ENCODE data around the gene GRPR.

Gene GRPR

DNA sequence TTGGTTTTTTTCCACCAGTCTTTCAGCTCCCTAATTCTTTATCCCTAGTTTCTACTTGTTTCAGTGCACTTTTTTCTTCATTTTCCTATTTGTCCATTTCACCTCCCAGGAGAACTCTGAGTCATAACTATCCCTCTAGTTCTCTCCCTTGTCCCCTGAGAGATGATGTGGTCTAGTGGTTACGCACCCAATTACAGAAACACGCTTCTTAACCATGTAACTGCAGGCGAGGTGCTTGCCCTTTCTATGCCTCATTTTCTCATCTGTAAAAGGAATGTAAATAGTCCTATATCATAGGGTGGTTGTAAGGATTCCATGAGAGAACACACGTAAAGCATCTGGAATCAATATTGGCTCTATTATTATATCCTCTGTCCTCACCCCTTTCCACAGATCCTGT, 8.8 kb upstream of the GRPR start:
- TF ChIP-seq, protein P1, sequence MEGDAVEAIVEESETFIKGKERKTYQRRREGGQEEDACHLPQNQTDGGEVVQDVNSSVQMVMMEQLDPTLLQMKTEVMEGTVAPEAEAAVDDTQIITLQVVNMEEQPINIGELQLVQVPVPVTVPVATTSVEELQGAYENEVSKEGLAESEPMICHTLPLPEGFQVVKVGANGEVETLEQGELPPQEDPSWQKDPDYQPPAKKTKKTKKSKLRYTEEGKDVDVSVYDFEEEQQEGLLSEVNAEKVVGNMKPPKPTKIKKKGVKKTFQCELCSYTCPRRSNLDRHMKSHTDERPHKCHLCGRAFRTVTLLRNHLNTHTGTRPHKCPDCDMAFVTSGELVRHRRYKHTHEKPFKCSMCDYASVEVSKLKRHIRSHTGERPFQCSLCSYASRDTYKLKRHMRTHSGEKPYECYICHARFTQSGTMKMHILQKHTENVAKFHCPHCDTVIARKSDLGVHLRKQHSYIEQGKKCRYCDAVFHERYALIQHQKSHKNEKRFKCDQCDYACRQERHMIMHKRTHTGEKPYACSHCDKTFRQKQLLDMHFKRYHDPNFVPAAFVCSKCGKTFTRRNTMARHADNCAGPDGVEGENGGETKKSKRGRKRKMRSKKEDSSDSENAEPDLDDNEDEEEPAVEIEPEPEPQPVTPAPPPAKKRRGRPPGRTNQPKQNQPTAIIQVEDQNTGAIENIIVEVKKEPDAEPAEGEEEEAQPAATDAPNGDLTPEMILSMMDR (IDR thresholded peaks at IDR 0.05; ENCODE audit: insufficient read depth, missing control alignments), result no peak
- FAIRE-seq (no peak), DNase-seq (ENCODE audit: insufficient read length, low spot score) (no peak)

DNA sequence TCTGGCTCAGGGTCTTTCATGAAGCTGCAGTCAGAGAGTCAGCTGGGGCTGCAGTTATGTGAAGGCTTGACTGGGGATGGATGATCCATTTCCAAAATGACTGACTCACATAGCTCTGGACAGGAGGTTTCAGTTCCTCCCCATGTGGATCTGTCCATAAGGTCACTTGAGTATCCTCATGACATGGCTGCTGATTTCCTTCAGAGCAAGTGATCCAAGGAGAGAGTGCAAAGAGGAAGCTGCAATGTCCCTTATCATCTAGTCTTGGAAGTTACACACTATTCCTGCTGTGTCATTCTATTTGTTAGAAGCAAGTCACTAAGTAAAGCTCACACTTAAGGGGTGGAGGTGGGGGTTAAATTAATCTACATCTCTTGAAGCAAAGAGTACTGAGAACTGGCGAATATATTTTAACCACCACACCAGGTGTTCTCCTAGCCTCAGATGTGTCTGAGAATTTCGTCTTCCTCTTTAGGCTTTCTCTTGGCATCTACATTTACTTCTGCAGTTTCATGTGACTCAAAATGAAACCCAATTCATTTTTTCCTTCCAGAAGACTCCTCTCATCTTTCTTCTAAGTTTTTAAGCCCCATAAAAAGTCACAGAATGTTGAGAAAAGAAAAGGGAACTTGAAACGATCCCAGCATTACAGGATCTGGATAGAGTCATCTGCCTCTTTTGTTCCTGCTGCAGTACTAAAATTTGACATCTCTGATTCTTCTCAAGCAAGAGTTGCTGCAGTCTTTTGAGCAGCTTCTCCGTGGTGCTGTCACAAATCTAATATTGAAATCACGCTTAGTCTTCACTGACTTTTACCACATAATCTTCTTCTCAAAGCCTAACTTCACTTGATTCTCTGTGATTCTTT, 3.8 kb upstream of the GRPR start:
- TF ChIP-seq, protein P1 (IDR thresholded peaks at IDR 0.05; ENCODE audit: insufficient read depth, missing control alignments), result no peak
- DNase-seq (ENCODE audit: insufficient read length, low spot score), result no peak
- FAIRE-seq, result no peak

DNA sequence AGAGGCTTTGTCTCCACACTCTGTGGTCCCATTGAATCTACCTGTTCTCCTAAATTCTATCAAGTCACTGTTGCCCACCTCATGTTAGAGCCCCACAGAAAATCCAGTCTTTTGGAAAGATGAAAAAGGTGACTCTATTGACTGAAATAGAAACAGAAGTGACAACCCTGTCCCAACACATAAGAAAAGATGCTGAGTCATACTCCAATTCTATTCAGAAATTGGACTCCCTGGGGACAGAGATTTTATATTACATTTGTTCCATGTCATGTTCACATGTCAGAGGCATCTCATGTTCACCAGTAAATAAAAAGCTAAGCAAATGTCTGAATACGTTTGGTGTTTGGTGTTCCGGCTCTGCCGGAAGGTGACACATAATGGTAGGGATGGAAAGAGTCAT, 2.9 kb upstream of the GRPR start:
- DNase-seq (ENCODE audit: insufficient read length, low spot score), result no peak
- TF ChIP-seq, protein P1 (IDR thresholded peaks at IDR 0.05; ENCODE audit: insufficient read depth, missing control alignments), result no peak
- no peak for FAIRE-seq

DNA sequence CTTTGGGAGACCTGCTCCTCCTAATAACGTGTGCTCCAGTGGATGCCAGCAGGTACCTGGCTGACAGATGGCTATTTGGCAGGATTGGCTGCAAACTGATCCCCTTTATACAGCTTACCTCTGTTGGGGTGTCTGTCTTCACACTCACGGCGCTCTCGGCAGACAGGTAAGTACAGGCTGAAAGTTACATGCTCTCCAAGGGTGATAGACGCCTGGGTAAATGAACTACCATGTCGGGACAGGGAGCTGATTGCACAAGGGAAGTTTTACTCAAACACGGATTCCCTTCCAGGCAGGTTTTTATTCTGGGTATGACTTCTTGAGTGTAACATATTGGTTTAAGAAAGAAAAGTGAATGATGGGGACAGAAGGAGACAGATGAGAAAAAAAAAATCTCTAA, 836 bp downstream of the GRPR start:
- TF ChIP-seq, protein P1 (IDR thresholded peaks at IDR 0.05; ENCODE audit: insufficient read depth, missing control alignments), result no peak
- DNase-seq (ENCODE audit: insufficient read length, low spot score) (no peak), FAIRE-seq (no peak)

DNA sequence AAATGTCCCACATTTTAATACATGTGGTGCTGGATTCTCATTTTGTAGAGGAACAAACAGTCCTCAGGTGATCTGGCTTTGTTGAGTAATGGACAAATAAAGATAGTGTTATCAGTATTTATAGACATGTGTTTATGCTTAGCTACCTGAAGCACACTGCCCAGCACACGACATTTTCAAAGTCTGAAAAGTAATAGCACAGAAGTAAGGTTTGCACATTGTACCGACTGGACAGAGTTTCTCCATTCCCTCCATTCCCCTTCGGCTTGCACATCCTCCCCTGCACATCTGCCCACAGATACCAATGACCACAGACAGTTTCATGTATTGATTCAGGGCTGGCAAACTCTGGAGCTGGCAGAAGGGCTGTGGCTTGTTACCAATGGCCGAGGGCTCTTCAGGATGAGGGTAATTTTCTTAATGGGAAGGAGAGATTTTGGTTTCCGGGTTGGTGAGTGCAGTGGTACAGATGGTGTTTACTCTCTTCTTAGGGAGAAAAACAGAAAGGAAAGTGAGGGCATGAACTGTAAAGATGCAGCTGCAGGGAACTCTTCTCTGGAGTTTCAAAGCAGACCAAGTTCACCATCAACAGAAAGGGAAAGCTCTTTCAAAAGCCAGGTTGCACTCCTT, 2.3 kb downstream of the GRPR start:
- FAIRE-seq (no peak), DNase-seq (ENCODE audit: insufficient read length, low spot score) (no peak)
- TF ChIP-seq, protein P1 (IDR thresholded peaks at IDR 0.05; ENCODE audit: insufficient read depth, missing control alignments), result no peak

DNA sequence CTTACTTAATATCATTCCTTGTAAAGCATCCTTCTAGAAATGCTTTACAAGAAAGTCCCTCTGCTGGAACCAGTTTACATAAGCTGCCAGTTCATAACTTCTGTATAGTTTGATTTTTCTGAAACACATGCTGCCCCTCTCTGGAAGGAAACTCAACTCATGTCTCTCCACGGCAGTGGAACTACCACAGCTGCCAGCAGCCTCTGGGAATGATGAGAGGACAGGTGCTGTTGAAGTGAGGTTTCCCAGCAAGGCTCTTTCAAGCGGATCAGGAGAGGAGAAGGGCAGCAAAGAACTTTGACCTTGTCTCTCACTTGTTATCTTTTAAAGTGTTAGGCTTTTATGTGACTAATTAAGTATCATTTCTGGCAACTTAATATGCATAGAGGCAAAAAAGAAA, 7.3 kb downstream of the GRPR start:
- DNase-seq (ENCODE audit: insufficient read length, low spot score), result no peak
- TF ChIP-seq, protein P1 (IDR thresholded peaks at IDR 0.05; ENCODE audit: insufficient read depth, missing control alignments), result no peak
- no peak for FAIRE-seq

DNA sequence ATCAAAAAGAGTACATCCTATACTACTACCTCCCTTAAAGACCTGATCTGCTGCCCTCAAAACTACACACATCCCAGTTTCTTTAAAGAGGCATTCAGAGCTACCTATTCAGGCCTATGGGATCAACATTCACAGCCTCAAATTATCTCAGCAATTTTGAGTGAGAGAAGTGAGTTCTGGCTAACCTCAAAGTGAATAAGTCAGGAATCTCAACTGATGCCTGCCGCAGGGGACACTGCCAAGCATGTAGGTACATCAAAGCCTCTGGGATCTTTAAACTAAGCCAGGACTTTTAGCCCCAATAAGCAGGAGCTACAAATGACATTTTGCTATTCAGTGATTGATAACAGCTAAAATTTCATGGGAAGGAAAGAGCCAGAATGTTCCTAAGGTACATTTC, 11.6 kb downstream of the GRPR start:
- DNase-seq (ENCODE audit: insufficient read length, low spot score), result no peak
- TF ChIP-seq, protein P1 (IDR thresholded peaks at IDR 0.05; ENCODE audit: insufficient read depth, missing control alignments), result no peak
- FAIRE-seq, result no peak

Data from D721Med (cell line).